Uterus (tissue), 4 donors: ENCODE measurements around the gene FRZB. TPM values are rescaled to one million over a fixed set of nuclear protein-coding genes. Genes with fewer than 3 reads are reported as not detected.

Experiments
- small RNA-seq: library from RNA; depleted of rRNA; stranded (forward); fragments of <200 nt; gene quantifications from one replicate; pipeline ENCODE3, GENCODE V24; 2016
- total RNA-seq, 4 donors: library from RNA; depleted of rRNA in 3 of 4; stranded (reverse); fragments of >200 nt in 3 of 4; gene quantifications; one replicate each; pipeline versions ENCODE4 v1.1.0 to v1.2.4, GENCODE V29; 2014 to 2023
- donor health status: DM: yes; HTN: yes; CAD: no.

The FRZB gene
- total RNA-seq, 4 donors from 2014 or later, result 0.29 to 15.1 (median 7.3) TPM

Small RNA genes within 50 kb of the gene (small RNA-seq; reads per million reads assigned to genes)
- gene RF00019 (not detected), gene RNU6-1122P (not detected)

Other genes with a start within 250 kb of the FRZB start
- gene DNAJC10, start 150.4 kb downstream of the FRZB start, total RNA-seq, result 100 to 1,000 TPM in 1 of 4 donors, 10 to 100 TPM in 3; 23.1 to 154 (median 70.3) TPM
- 100 to 1,000 TPM in 3 of 4 donors, 10 to 100 TPM in 1; 55.3 to 284 (median 167) TPM for gene NCKAP1, start 171.8 kb upstream of the FRZB start, total RNA-seq
- gene DUSP19, start 212.1 kb upstream of the FRZB start, total RNA-seq, result 10 to 100 TPM in 1 of 4 donors, 1 to 10 TPM in 2, under 1 TPM in 1; 0.29 to 12.4 (median 3.3) TPM